ENCODE data around the gene CIAPIN1.
"Not testable (repeated sequence)": the region's sequence is repeated elsewhere in the genome, so short reads cannot be mapped to it uniquely, and the experiment has no call there.

Gene CIAPIN1

GRCh38 chr16:57444711-57445110 lies 2.5 kb downstream of the CIAPIN1 start:
- Histone ChIP-seq H3K27ac (ENCODE audit: low read depth, low read length) (no peak overlapping the region), H3K36me3 (ENCODE audit: low read length) (peaks cover 19% of the 10 kb centered on the region), H3K9ac (ENCODE audit: low read length) (no peak overlapping the region), H3K79me2 (ENCODE audit: insufficient read depth, low read length) (peaks cover 61% of the 10 kb centered on the region), H4K20me1 (ENCODE audit: low read depth, low read length) (no peaks in the 10 kb centered on the region), H3K9me2 (replicated peaks; ENCODE audit: insufficient read depth, low read length) (no peaks in the 10 kb centered on the region), H3K4me3 (ENCODE audit: insufficient read depth, low read length, poor library complexity, severe bottlenecking) (no peak overlapping the region), H3K4me2 (ENCODE audit: low read depth, low read length, poor library complexity, severe bottlenecking) (no peak overlapping the region), H2AFZ (ENCODE audit: low read depth, low read length, severe bottlenecking) (no peak overlapping the region), H3K9me3 (ENCODE audit: insufficient read depth, low read length) (peaks cover 7% of the 10 kb centered on the region), H3K27me3 (ENCODE audit: low read length) (no peaks in the 10 kb centered on the region), H3F3A (ENCODE audit: insufficient read depth) (0 out of 2 replicates have a peak, but pooled peaks cover 6% of the 10 kb centered on the region)
- TF ChIP-seq, protein P1, sequence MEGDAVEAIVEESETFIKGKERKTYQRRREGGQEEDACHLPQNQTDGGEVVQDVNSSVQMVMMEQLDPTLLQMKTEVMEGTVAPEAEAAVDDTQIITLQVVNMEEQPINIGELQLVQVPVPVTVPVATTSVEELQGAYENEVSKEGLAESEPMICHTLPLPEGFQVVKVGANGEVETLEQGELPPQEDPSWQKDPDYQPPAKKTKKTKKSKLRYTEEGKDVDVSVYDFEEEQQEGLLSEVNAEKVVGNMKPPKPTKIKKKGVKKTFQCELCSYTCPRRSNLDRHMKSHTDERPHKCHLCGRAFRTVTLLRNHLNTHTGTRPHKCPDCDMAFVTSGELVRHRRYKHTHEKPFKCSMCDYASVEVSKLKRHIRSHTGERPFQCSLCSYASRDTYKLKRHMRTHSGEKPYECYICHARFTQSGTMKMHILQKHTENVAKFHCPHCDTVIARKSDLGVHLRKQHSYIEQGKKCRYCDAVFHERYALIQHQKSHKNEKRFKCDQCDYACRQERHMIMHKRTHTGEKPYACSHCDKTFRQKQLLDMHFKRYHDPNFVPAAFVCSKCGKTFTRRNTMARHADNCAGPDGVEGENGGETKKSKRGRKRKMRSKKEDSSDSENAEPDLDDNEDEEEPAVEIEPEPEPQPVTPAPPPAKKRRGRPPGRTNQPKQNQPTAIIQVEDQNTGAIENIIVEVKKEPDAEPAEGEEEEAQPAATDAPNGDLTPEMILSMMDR (IDR thresholded peaks at IDR 0.05; ENCODE audit: insufficient read depth, low read length, poor library complexity, severe bottlenecking) = no peak
- TF ChIP-seq EZH2phosphoT487 (conservative IDR thresholded peaks at IDR 0.05; ENCODE audit: low read length) = no peak

DNA sequence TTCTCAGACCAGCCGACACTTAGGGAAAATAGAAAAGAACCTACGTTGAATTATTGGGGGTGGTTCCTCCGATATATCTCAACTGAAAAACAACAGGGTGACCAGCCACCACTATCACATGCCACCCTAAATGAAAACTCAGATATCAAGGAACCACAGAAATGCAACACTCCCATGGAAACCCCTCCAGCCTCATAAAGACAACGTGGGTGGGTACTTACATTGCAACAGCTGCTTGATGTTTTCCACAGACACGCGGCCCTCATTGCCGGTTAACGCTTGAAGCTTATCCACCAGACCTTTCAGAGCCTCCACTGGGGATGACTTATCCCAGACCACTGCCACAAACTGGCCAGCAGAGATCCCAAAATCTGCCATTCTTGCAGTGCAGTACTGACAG lies 6.6 kb downstream of the CIAPIN1 start:
- H3K9me3 ChIP-seq (ENCODE audit: insufficient read depth, low read length); H3K4me2 ChIP-seq (ENCODE audit: low read depth, low read length, poor library complexity, severe bottlenecking); H3K9me2 ChIP-seq (replicated peaks; ENCODE audit: insufficient read depth, low read length); H3K27me3 ChIP-seq (ENCODE audit: low read length); H3K9ac ChIP-seq (ENCODE audit: low read length); H3F3A ChIP-seq (ENCODE audit: insufficient read depth); H4K20me1 ChIP-seq (ENCODE audit: low read depth, low read length); H3K4me3 ChIP-seq (ENCODE audit: insufficient read depth, low read length, poor library complexity, severe bottlenecking); H3K27ac ChIP-seq (ENCODE audit: low read depth, low read length); H2AFZ ChIP-seq (ENCODE audit: low read depth, low read length, severe bottlenecking): not testable (repeated sequence)
- Histone ChIP-seq H3K79me2 (ENCODE audit: insufficient read depth, low read length) (peaks cover 40% of the 10 kb centered on the region), H3K36me3 (ENCODE audit: low read length) (peaks cover 30% of the 10 kb centered on the region)

DNA sequence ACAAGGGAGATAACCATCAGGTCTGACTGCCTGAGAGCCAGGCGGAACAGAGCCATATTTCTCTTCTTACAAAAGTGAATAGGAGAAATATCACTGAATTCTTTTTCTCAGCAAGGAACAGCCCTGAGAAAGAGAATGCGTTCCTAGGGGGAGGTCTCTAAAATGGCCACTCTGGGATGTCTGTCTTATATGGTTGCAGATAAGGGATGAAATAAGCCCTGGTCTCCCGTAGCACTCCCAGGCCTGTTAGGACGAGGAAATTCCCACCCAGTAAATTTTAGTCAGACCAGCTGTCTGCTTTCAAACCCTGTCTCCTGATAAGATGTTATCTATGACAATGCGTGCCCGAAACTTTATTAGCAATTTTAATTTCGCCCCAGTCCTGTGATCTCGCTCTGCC lies 7.2 kb downstream of the CIAPIN1 start:
- H2AFZ ChIP-seq (ENCODE audit: low read depth, low read length, severe bottlenecking); H3K9ac ChIP-seq (ENCODE audit: low read length); H4K20me1 ChIP-seq (ENCODE audit: low read depth, low read length); H3K9me2 ChIP-seq (replicated peaks; ENCODE audit: insufficient read depth, low read length); H3K27me3 ChIP-seq (ENCODE audit: low read length); H3F3A ChIP-seq (ENCODE audit: insufficient read depth); H3K4me2 ChIP-seq (ENCODE audit: low read depth, low read length, poor library complexity, severe bottlenecking); H3K9me3 ChIP-seq (ENCODE audit: insufficient read depth, low read length); H3K27ac ChIP-seq (ENCODE audit: low read depth, low read length); H3K4me3 ChIP-seq (ENCODE audit: insufficient read depth, low read length, poor library complexity, severe bottlenecking): not testable (repeated sequence)
- peaks cover 35% of the 10 kb centered on the region for H3K79me2 ChIP-seq (ENCODE audit: insufficient read depth, low read length)
- peaks cover 30% of the 10 kb centered on the region for H3K36me3 ChIP-seq (ENCODE audit: low read length)

DNA sequence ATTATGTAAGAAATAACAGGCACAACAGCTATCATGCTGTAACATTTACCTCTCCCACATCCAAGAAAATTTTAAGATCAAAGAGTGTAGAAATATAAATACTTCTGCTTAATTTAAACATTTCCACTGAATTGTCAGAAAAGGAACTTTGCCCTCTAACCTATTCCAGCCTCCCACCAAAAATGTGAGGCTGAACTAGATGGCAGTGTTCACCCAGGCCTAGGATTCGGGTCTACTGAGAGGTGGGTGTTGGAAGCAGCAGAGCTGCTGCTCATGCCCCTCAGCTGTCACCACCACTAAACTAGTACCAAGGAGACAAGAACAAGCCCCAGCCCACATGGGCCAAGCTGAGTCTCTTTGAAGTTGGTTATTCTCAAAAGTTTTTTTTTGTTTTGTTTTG lies 11.3 kb downstream of the CIAPIN1 start:
- H3K4me2 ChIP-seq (ENCODE audit: low read depth, low read length, poor library complexity, severe bottlenecking) = no peak overlapping the region
- H3K4me3 ChIP-seq (ENCODE audit: insufficient read depth, low read length, poor library complexity, severe bottlenecking) = no peak overlapping the region
- no peaks in the 10 kb centered on the region for H4K20me1 ChIP-seq (ENCODE audit: low read depth, low read length)
- peaks cover 4% of the 10 kb centered on the region for H3K9me3 ChIP-seq (ENCODE audit: insufficient read depth, low read length)
- peaks cover 30% of the 10 kb centered on the region for H3K36me3 ChIP-seq (ENCODE audit: low read length)
- H3K9ac ChIP-seq (ENCODE audit: low read length) = no peak overlapping the region
- peaks cover 2% of the 10 kb centered on the region; the same call in 1 of the 2 replicates for H3K79me2 ChIP-seq (ENCODE audit: insufficient read depth, low read length)
- no peak overlapping the region for H2AFZ ChIP-seq (ENCODE audit: low read depth, low read length, severe bottlenecking)
- no peak overlapping the region for H3K27ac ChIP-seq (ENCODE audit: low read depth, low read length)
- TF ChIP-seq EZH2phosphoT487 (conservative IDR thresholded peaks at IDR 0.05; ENCODE audit: low read length) = no peak
- no peaks in the 10 kb centered on the region for H3K27me3 ChIP-seq (ENCODE audit: low read length)
- no peaks in the 10 kb centered on the region for H3K9me2 ChIP-seq (replicated peaks; ENCODE audit: insufficient read depth, low read length)
- H3F3A ChIP-seq (ENCODE audit: insufficient read depth) = no peaks in the 10 kb centered on the region; the same call in 1 of the 2 replicates

DNA sequence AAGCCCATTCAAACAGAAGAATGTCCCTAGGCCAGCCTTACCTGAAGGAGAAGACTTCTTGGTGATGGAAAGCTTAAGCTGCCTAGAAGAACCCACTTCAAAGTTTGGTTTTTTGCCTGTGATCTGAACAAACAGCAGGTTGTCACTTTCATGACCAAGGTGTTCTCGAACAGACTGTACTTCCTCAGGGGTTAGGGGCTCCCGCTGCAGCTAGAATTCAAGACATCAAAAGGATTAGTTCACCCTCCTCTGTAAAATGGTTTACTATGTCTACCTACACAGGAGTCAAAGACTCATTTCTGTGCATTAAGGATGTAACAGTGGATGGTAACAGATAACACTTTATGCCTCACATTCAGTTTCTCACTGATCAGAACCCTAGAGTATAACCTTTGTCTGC lies 13.2 kb downstream of the CIAPIN1 start:
- no peak overlapping the region for H3K27ac ChIP-seq (ENCODE audit: low read depth, low read length)
- no peaks in the 10 kb centered on the region for H4K20me1 ChIP-seq (ENCODE audit: low read depth, low read length)
- H2AFZ ChIP-seq (ENCODE audit: low read depth, low read length, severe bottlenecking) = no peak overlapping the region
- H3K79me2 ChIP-seq (ENCODE audit: insufficient read depth, low read length) = no peaks in the 10 kb centered on the region
- no peaks in the 10 kb centered on the region for H3K9me2 ChIP-seq (replicated peaks; ENCODE audit: insufficient read depth, low read length)
- H3K9ac ChIP-seq (ENCODE audit: low read length) = no peak overlapping the region
- no peak overlapping the region for H3K4me2 ChIP-seq (ENCODE audit: low read depth, low read length, poor library complexity, severe bottlenecking)
- H3K27me3 ChIP-seq (ENCODE audit: low read length) = no peaks in the 10 kb centered on the region
- TF ChIP-seq EZH2phosphoT487 (conservative IDR thresholded peaks at IDR 0.05; ENCODE audit: low read length) = no peak
- TF ChIP-seq, protein P1 (IDR thresholded peaks at IDR 0.05; ENCODE audit: insufficient read depth, low read length, poor library complexity, severe bottlenecking) = no peak
- no peak overlapping the region for H3K4me3 ChIP-seq (ENCODE audit: insufficient read depth, low read length, poor library complexity, severe bottlenecking)
- peaks cover 28% of the 10 kb centered on the region for H3K36me3 ChIP-seq (ENCODE audit: low read length)
- H3K9me3 ChIP-seq (ENCODE audit: insufficient read depth, low read length) = no peaks in the 10 kb centered on the region
- H3F3A ChIP-seq (ENCODE audit: insufficient read depth) = no peaks in the 10 kb centered on the region; the same call in 1 of the 2 replicates
